Astrocyte (in vitro differentiated cells and primary cell): ENCODE results near the gene GSTA1.

Experiments used
- EZH2 ChIP-seq: IDR thresholded peaks from 2 replicates; pipeline ENCODE4 v1.6.1; 2012; ENCODE audit warnings: mild to moderate bottlenecking, low read length, inconsistent platforms; ENCODE audit not compliant: insufficient read depth
- TF ChIP-seq, protein P1 (sequence below): IDR thresholded peaks from 2 replicates; pipeline ENCODE4 v1.5.1; 2011; ENCODE audit warnings: low read depth, mild to moderate bottlenecking, inconsistent platforms, low read length, moderate library complexity; ENCODE audit not compliant: insufficient read depth

- TF ChIP-seq, protein P1, sequence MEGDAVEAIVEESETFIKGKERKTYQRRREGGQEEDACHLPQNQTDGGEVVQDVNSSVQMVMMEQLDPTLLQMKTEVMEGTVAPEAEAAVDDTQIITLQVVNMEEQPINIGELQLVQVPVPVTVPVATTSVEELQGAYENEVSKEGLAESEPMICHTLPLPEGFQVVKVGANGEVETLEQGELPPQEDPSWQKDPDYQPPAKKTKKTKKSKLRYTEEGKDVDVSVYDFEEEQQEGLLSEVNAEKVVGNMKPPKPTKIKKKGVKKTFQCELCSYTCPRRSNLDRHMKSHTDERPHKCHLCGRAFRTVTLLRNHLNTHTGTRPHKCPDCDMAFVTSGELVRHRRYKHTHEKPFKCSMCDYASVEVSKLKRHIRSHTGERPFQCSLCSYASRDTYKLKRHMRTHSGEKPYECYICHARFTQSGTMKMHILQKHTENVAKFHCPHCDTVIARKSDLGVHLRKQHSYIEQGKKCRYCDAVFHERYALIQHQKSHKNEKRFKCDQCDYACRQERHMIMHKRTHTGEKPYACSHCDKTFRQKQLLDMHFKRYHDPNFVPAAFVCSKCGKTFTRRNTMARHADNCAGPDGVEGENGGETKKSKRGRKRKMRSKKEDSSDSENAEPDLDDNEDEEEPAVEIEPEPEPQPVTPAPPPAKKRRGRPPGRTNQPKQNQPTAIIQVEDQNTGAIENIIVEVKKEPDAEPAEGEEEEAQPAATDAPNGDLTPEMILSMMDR, result no peak
- no peak for TF ChIP-seq EZH2
These were observed 45.5 kb upstream of the GSTA1 start for GRCh38 chr6:52849137-52849536.
